Type B pancreatic cell (in vitro differentiated cells): ENCODE results near the gene TM4SF1. TPM values are rescaled to one million over a fixed set of nuclear protein-coding genes. Genes with fewer than 3 reads are reported as not detected.

Experiments
- DNase-seq: peaks from one replicate; pipeline ENCODE4 v3.0.0; 2021; ENCODE audit warnings: mixed read lengths; ENCODE audit not compliant: unreplicated experiment; ENCODE audit errors: extremely low spot score
- H3K27ac Mint-ChIP-seq: 2 replicates; pipeline ENCODE4 v1.8.0; 2021; ENCODE audit warnings: mild to moderate bottlenecking, mixed read lengths
- H3K27me3 Mint-ChIP-seq: 2 replicates; pipeline ENCODE4 v1.8.0; 2021; ENCODE audit warnings: mixed read lengths
- H3K36me3 Mint-ChIP-seq: 2 replicates; pipeline ENCODE4 v1.8.0; 2021; ENCODE audit warnings: mixed read lengths
- H3K4me1 Mint-ChIP-seq: one replicate; pipeline ENCODE4 v1.8.0; 2021; ENCODE audit warnings: mixed read lengths; ENCODE audit not compliant: unreplicated experiment
- H3K4me3 Mint-ChIP-seq: 2 replicates; pipeline ENCODE4 v1.8.0; 2021; ENCODE audit warnings: mild to moderate bottlenecking, mixed read lengths
- H3K9me3 Mint-ChIP-seq: 2 replicates; pipeline ENCODE4 v1.8.0; 2021; ENCODE audit warnings: mixed read lengths
- total RNA-seq: library from RNA; stranded (reverse); gene quantifications from 2 replicates; pipeline ENCODE4 v1.2.1, GENCODE V29; 2021; ENCODE audit warnings: low replicate concordance
- TF ChIP-seq, protein P1 (sequence below): fragments of 200-600 bp; sonication (generic); conservative IDR thresholded peaks from 2 replicates; pipeline ENCODE4 v1.5.0; 2021; ENCODE audit warnings: antibody characterized with exemption, mild to moderate bottlenecking

TM4SF1 gene
- total RNA-seq, 1 donor from 2014 or later = 39.4 TPM

DNA sequence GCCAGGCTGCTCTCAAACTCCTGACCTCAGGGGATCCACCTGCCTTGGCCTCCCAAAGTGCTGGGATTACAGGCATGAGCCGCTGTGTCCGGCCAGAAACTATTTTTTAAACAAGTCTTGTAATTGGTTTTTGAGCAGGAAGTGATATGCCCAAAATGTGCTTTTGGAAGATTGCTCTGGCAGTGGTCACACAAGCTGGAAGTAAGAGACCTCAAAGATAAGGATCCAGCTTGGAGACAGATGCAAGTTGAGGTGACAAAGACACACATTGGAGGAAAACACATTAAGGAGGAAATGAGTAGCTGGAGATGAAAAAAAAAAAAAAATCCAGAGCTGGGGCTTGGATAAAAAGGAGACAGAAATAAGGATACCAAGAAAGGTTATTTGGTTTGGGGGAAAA lies 50.3 kb downstream of the TM4SF1 start:
- Mint-ChIP-seq H3K27ac (no peak overlapping the region), H3K27me3 (no peaks in the 10 kb centered on the region), H3K36me3 (no peaks in the 10 kb centered on the region), H3K4me1 (peaks cover 16% of the 10 kb centered on the region), H3K9me3 (peaks cover 5% of the 10 kb centered on the region), H3K4me3 (no peak overlapping the region)
- TF ChIP-seq, protein P1, sequence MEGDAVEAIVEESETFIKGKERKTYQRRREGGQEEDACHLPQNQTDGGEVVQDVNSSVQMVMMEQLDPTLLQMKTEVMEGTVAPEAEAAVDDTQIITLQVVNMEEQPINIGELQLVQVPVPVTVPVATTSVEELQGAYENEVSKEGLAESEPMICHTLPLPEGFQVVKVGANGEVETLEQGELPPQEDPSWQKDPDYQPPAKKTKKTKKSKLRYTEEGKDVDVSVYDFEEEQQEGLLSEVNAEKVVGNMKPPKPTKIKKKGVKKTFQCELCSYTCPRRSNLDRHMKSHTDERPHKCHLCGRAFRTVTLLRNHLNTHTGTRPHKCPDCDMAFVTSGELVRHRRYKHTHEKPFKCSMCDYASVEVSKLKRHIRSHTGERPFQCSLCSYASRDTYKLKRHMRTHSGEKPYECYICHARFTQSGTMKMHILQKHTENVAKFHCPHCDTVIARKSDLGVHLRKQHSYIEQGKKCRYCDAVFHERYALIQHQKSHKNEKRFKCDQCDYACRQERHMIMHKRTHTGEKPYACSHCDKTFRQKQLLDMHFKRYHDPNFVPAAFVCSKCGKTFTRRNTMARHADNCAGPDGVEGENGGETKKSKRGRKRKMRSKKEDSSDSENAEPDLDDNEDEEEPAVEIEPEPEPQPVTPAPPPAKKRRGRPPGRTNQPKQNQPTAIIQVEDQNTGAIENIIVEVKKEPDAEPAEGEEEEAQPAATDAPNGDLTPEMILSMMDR = no peak
- no peak for DNase-seq

DNA sequence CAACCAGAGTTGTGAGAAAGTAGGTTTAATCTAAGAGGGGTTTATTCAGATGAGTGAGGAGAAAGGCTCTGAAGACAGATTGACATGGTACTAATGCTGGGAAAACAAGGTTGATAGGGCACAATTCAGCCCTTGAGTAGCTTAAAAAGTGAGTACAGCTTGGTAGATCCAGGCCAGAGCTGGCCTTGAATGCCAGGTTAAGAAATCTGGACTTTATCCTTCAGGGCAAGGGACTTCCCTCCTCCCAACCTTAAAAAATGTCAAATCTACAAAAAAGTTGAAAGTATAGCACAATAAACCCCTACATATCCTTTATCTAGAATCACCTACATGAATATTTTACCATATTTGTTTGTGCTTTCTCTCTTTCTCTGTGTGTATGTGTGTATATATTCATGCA lies 51.9 kb downstream of the TM4SF1 start:
- Mint-ChIP-seq H3K36me3 (no peaks in the 10 kb centered on the region), H3K27me3 (no peaks in the 10 kb centered on the region), H3K4me3 (no peak overlapping the region), H3K9me3 (peaks cover 5% of the 10 kb centered on the region), H3K27ac (no peak overlapping the region), H3K4me1 (peaks cover 7% of the 10 kb centered on the region)
- no peak for DNase-seq
- TF ChIP-seq, protein P1 = no peak

DNA sequence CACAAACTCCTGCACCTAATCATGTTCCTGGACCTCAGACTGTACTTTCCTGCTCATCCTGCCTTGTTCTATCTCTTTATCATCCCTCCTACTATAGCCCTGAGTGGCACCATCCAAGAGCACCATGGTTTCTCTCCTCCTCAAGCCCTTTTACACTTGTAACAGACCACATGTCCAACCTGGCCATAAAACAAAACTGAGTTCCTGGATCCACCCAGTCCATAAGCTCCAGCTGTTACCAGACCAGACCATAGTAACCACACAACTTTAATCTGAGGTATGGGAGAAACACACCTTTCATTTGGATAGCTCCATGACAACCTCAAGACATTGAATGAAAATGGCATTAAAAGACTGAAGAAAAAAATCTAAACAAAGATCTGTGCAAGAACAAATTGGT lies 53.1 kb downstream of the TM4SF1 start:
- H3K9me3 Mint-ChIP-seq = peaks cover 5% of the 10 kb centered on the region
- no peaks in the 10 kb centered on the region for H3K4me1 Mint-ChIP-seq

DNA sequence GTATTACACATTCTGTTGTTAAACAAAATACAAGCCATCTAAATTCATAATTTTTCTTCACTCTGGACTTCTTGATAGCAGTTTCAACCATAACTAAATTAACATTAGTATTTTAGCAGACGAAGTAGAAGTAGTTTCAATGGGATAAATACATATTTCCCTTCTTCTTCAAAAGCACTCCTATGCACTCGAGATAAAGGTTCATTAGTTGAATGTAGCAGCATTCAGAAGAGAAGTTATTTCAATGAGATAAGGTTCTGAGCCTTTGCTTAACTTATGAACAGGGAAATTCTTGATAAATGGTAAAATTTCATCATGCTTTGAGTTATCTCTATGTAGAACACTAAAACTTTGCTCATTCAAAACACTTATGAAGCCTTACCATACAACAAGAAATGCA lies 55.8 kb downstream of the TM4SF1 start:
- H3K9me3 Mint-ChIP-seq = peaks cover 5% of the 10 kb centered on the region
- no peak overlapping the region for H3K27ac Mint-ChIP-seq
- H3K36me3 Mint-ChIP-seq = no peaks in the 10 kb centered on the region
- no peak overlapping the region for H3K4me3 Mint-ChIP-seq
- peaks cover 5% of the 10 kb centered on the region for H3K4me1 Mint-ChIP-seq
- H3K27me3 Mint-ChIP-seq = no peaks in the 10 kb centered on the region
- TF ChIP-seq, protein P1 = no peak
- DNase-seq = no peak

More for the DNA sequence above, 53.1 kb downstream of the TM4SF1 start:
- TF ChIP-seq, protein P1 = no peak
- Mint-ChIP-seq H3K27me3 (no peaks in the 10 kb centered on the region), H3K4me3 (no peak overlapping the region), H3K36me3 (no peaks in the 10 kb centered on the region), H3K27ac (no peak overlapping the region)
- no peak for DNase-seq

DNA sequence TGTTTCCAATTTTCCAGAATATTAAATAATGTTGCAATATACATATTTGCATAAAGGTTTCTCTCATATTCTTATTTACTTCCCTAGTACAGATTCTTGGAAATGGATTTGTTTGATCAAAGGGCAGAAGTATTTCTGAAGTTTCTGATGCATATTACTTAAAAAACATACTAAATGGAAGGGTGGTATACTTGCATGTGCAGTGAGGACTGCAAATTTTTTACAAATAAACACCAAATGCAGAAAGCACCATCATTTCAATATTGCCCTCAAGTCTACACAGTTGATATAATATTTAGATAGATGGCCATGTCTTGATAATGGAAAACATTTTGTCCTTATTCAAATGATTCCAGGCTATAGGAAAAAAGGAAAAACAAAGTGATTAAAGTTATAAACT lies 56.3 kb downstream of the TM4SF1 start:
- H3K4me1 Mint-ChIP-seq = peaks cover 5% of the 10 kb centered on the region
- no peak for DNase-seq
- no peak overlapping the region for H3K4me3 Mint-ChIP-seq
- no peak overlapping the region for H3K27ac Mint-ChIP-seq
- H3K36me3 Mint-ChIP-seq = no peaks in the 10 kb centered on the region
- H3K27me3 Mint-ChIP-seq = no peaks in the 10 kb centered on the region
- TF ChIP-seq, protein P1 = no peak
- no peaks in the 10 kb centered on the region for H3K9me3 Mint-ChIP-seq

DNA sequence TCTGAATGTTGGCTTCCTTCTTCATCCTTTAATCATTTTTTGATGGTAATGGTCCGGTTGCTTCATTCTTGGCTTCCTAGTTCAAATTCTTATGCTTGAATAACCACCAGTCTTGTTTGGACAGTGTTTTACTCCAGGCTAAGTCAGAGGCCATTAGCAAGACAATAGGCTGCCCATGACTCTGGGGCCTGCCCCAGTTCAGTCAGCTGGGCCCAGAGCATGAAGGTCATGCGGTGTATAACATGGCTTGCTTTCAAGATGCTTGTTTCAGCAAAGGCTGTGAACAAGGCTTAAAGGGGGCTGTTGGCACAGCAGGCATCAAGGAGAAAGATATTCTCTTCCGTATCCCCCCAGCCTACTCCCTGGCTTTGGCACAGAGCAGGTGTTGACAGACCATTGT lies 57.7 kb downstream of the TM4SF1 start:
- TF ChIP-seq, protein P1 = no peak
- Mint-ChIP-seq H3K9me3 (no peaks in the 10 kb centered on the region), H3K4me3 (no peak overlapping the region), H3K36me3 (no peaks in the 10 kb centered on the region), H3K27ac (no peak overlapping the region), H3K27me3 (no peaks in the 10 kb centered on the region), H3K4me1 (peaks cover 12% of the 10 kb centered on the region)
- no peak for DNase-seq
